Activated naive CD8-positive, alpha-beta T cell (primary cell): ENCODE results near the gene LCN1.

Experiments
- H3K27ac Mint-ChIP-seq: one replicate; pipeline ENCODE4 v1.8.0; 2021; ENCODE audit warnings: mixed read lengths
- H3K27me3 Mint-ChIP-seq: one replicate; pipeline ENCODE4 v1.8.0; 2021; ENCODE audit warnings: mixed read lengths
- H3K36me3 Mint-ChIP-seq: one replicate; pipeline ENCODE4 v1.8.0; 2021; ENCODE audit warnings: mixed read lengths
- H3K4me1 Mint-ChIP-seq: one replicate; pipeline ENCODE4 v1.8.0; 2021; ENCODE audit warnings: low read depth, mixed read lengths
- H3K4me3 Mint-ChIP-seq: one replicate; pipeline ENCODE4 v1.8.0; 2021; ENCODE audit warnings: mild to moderate bottlenecking, mixed read lengths
- H3K9me3 Mint-ChIP-seq: one replicate; pipeline ENCODE4 v1.8.0; 2021; ENCODE audit warnings: low read depth, mixed read lengths

Gene LCN1

DNA sequence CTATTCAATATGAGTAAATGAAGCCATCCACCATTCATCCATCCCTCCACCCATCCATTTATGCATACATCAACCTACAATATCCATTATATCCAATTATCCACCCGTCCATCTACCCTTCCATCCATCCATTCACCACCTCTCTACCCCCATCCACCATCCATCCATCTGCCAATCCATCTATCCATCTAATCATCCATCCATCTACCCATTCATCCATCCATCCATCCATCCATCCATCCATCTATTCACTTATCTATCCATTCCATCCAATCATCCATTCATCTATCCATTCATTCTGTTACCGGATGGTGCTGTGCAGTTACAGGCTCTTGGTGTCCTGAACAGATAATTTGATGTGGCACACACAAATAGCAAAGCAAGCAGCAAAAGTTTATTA is 51.0 kb downstream of the LCN1 start:
- Mint-ChIP-seq H3K9me3 (no peaks in the 10 kb centered on the region), H3K27me3 (peaks cover 2% of the 10 kb centered on the region), H3K36me3 (no peaks in the 10 kb centered on the region), H3K27ac (no peak overlapping the region), H3K4me1 (no peaks in the 10 kb centered on the region), H3K4me3 (no peak overlapping the region)

DNA sequence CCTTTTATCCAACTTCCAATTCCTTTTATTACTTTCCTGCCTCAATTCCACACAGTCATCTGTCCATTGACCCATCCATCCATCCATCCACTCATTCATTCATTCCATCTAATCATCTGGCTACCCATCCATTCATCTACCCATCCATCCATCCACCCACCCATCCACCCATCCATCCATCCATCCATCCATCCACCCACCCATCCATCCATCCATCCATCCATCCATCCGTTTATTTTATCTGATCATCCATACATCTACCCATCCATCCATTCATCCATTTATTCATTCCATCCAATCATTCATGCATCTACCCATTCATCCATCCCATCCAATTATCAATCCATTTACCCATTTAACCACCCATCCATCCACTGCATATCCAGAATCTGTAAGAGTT is 51.9 kb downstream of the LCN1 start:
- Mint-ChIP-seq H3K9me3 (no peaks in the 10 kb centered on the region), H3K27ac (no peak overlapping the region), H3K36me3 (no peaks in the 10 kb centered on the region), H3K4me3 (no peak overlapping the region), H3K4me1 (no peaks in the 10 kb centered on the region), H3K27me3 (peaks cover 2% of the 10 kb centered on the region)

DNA sequence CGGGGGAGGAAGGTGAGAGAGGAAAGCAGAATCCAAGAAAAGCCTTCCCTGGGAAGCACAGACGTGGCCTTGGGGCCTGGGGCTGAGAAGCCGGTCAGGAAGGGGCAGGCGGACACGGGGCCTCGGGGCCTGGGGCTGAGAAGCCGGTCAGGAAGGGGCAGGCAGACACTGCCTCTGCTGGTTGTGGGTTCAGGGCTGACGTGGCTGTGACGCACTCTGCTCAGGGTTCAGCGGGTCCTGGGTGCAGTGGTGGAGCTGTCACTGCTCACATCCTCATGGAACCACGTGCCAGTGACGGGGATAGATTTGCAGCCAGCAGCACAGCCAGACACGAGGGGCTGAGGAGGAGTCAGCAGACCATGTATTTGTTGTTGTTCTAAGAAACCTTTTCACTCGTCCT is 53.1 kb downstream of the LCN1 start:
- Mint-ChIP-seq H3K4me1 (no peaks in the 10 kb centered on the region), H3K4me3 (no peak overlapping the region), H3K9me3 (no peaks in the 10 kb centered on the region), H3K27me3 (no peaks in the 10 kb centered on the region), H3K27ac (no peak overlapping the region), H3K36me3 (no peaks in the 10 kb centered on the region)

DNA sequence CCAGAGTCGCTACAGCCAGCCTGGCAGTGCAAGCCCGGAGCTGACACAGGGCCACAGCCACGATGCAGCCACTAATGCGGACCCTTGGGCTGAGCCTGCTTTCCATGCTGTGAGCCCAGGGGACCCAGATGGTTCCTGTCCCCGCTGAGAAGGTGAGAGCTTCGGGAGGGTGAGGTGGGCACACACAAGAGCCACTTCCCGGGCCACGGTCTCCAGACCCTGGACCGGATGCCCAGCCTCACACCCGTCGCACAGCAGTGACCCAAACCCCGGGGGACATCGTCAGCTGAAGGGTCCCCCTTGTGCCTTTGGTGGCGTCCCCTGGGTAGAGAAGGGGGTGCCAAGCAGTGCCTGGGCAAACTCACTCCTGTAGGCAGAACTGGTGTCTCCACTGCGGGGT is 53.7 kb downstream of the LCN1 start:
- H3K27ac Mint-ChIP-seq: no peak overlapping the region
- H3K27me3 Mint-ChIP-seq: no peaks in the 10 kb centered on the region
- H3K9me3 Mint-ChIP-seq: no peaks in the 10 kb centered on the region
- H3K36me3 Mint-ChIP-seq: no peaks in the 10 kb centered on the region
- H3K4me1 Mint-ChIP-seq: no peaks in the 10 kb centered on the region
- no peak overlapping the region for H3K4me3 Mint-ChIP-seq
